Calu3 (cell line): ENCODE measurements around the gene REN. TPM values are rescaled to one million over a fixed set of nuclear protein-coding genes. Genes with fewer than 3 reads are reported as not detected.

Experiments used
- BruUV-seq: library from RNA; stranded (reverse); fragments of 400-500 nt; replicated peaks from 2 replicates; lab custom pipeline; 2021; lab: Mats Ljungman, UMichigan
- CTCF ChIA-PET: fragments of 300-600 bp; sonication (Branson Sonifier 250); formaldehyde crosslinking; loops from one replicate; lab custom pipeline; 2022; ENCODE audit warnings: antibody characterized with exemption; lab: Charles Lee
- DNase-seq: peaks from one replicate; pipeline ENCODE4 v3.0.0; 2022
- H3K27ac Mint-ChIP-seq: one replicate; pipeline ENCODE4 v1.8.0; 2022; ENCODE audit warnings: mixed read lengths; ENCODE audit not compliant: unreplicated experiment
- H3K27me3 Mint-ChIP-seq: one replicate; pipeline ENCODE4 v1.8.0; 2022; ENCODE audit warnings: mixed read lengths; ENCODE audit not compliant: unreplicated experiment
- H3K36me3 Mint-ChIP-seq: one replicate; pipeline ENCODE4 v1.8.0; 2022; ENCODE audit warnings: mild to moderate bottlenecking, moderate library complexity, mixed read lengths; ENCODE audit not compliant: insufficient read depth, unreplicated experiment
- H3K4me1 Mint-ChIP-seq: one replicate; pipeline ENCODE4 v1.8.0; 2022; ENCODE audit warnings: mild to moderate bottlenecking, low read depth, mixed read lengths; ENCODE audit not compliant: unreplicated experiment
- H3K4me3 Mint-ChIP-seq: one replicate; pipeline ENCODE4 v1.8.0; 2022; ENCODE audit warnings: mild to moderate bottlenecking, low read depth, moderate library complexity, mixed read lengths; ENCODE audit not compliant: unreplicated experiment
- H3K9me3 Mint-ChIP-seq: one replicate; pipeline ENCODE4 v1.8.0; 2022; ENCODE audit warnings: low read depth, mixed read lengths; ENCODE audit not compliant: unreplicated experiment
- intact Hi-C: fragments of 100-400 bp; cut with micrococcal nuclease; formaldehyde crosslinking; loops from one replicate; pipeline ENCODE4 v1.10.0; 2022; ENCODE audit not compliant: unreplicated experiment
- total RNA-seq: library from RNA; stranded (reverse); gene quantifications from 2 replicates; pipeline ENCODE4 v1.2.3, GENCODE V29; 2022
- TF ChIP-seq, protein P1 (sequence below): fragments of 200-600 bp; IDR thresholded peaks from one replicate; pipeline ENCODE4 v1.8.0; 2022; ENCODE audit warnings: antibody characterized with exemption; ENCODE audit not compliant: unreplicated experiment

The REN gene
- total RNA-seq, 1 experiment from 2014 or later: not detected

DNA sequence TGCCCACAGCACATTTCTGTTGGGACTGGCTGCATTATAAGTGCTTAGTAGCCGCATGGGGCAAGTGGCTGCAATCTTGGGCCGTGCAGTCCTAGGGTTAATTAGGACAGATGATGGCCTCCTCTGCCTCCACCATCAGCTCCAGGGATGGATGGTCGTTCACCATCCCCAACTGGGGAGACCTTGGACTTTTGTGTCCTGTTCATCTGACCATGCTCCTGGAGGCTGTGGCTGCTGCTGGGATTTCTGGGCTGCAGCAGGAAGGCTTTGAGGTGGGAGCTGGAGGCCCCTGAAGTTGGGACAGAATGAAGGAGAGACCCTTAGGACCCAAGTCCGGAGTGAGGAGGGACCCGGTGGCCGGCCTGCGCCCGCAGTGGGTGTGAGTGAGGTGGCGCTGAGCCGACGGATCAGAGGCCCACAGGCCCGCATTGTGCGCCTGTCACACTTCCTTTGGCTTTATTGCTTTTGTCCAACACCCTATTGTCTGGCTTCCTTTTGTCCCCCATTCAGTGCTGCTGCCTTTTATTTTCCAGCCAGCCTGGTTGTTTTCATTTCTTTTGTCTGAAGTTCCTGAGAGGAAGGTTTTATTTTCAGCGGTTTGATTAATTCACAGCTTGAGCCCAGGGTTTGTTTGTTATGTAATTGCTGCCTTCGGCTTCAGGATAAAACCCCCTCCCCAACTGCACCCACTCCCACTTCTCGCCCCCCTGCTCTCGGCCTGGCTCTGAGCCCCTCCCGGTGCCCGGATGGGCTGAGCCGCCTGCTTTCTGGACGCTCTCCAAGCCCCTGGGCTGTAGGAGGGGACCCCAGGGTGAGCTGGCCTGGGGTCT, 57.6 kb downstream of the REN start:
- no TSS peak for BruUV-seq
- H3K9me3 Mint-ChIP-seq: no peaks in the 10 kb centered on the region
- H3K27ac Mint-ChIP-seq: no peak overlapping the region
- TF ChIP-seq, protein P1, sequence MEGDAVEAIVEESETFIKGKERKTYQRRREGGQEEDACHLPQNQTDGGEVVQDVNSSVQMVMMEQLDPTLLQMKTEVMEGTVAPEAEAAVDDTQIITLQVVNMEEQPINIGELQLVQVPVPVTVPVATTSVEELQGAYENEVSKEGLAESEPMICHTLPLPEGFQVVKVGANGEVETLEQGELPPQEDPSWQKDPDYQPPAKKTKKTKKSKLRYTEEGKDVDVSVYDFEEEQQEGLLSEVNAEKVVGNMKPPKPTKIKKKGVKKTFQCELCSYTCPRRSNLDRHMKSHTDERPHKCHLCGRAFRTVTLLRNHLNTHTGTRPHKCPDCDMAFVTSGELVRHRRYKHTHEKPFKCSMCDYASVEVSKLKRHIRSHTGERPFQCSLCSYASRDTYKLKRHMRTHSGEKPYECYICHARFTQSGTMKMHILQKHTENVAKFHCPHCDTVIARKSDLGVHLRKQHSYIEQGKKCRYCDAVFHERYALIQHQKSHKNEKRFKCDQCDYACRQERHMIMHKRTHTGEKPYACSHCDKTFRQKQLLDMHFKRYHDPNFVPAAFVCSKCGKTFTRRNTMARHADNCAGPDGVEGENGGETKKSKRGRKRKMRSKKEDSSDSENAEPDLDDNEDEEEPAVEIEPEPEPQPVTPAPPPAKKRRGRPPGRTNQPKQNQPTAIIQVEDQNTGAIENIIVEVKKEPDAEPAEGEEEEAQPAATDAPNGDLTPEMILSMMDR: no peak
- peaks cover 37% of the 10 kb centered on the region for H3K4me1 Mint-ChIP-seq
- CTCF ChIA-PET: no interaction called here
- H3K27me3 Mint-ChIP-seq: no peaks in the 10 kb centered on the region
- no peak for DNase-seq
- H3K36me3 Mint-ChIP-seq: peaks cover 13% of the 10 kb centered on the region
- intact Hi-C loops: no loop called here
- no peak overlapping the region for H3K4me3 Mint-ChIP-seq

DNA sequence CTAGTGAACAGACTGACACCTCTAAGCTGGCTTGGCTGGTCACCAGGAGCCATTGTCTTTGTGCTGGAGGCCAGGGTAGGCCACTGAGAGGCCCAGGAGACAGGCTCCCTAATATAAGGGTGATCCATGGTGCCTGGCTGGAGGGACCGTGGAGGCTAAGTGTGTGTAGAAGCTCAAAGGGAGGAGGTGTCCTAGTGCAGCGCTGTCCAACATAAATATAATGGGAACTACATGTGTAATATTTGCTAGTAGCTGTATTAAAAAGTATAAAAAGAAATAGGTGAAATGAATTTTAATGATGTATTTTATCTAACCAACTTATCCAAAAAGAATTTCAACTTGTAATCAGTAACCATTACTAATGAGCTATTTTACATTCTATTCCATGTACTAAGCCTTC, 58.2 kb downstream of the REN start:
- Mint-ChIP-seq H3K27ac (no peak overlapping the region), H3K27me3 (no peaks in the 10 kb centered on the region)
- CTCF ChIA-PET: no interaction called here

DNA sequence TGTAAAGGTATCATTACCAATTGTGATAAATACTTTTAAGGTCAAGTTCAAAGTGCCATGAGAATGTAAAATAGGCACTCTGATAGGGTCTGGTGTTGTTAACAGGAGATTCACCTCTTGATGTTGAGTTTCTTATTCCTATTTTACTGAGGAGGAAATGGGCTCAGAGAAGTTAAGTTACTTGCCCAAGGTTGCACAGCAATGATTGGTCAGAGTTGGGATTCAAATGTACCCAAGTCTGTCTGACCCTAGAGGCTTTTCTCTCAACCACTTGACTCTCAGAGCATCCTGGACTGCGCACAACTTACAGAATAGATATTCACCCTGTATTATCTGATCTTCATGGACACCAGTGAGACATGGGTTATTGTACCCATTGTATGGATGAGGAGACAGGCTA, 59.3 kb downstream of the REN start:
- Mint-ChIP-seq H3K4me1 (peaks cover 43% of the 10 kb centered on the region), H3K4me3 (no peak overlapping the region), H3K27ac (no peak overlapping the region)

More for the DNA sequence above, 58.2 kb downstream of the REN start:
- Mint-ChIP-seq H3K9me3 (no peaks in the 10 kb centered on the region), H3K36me3 (peaks cover 13% of the 10 kb centered on the region), H3K4me3 (no peak overlapping the region), H3K4me1 (peaks cover 40% of the 10 kb centered on the region)
- intact Hi-C loops: no loop called here
- DNase-seq: no peak
- TF ChIP-seq, protein P1: no peak
- no TSS peak for BruUV-seq

DNA sequence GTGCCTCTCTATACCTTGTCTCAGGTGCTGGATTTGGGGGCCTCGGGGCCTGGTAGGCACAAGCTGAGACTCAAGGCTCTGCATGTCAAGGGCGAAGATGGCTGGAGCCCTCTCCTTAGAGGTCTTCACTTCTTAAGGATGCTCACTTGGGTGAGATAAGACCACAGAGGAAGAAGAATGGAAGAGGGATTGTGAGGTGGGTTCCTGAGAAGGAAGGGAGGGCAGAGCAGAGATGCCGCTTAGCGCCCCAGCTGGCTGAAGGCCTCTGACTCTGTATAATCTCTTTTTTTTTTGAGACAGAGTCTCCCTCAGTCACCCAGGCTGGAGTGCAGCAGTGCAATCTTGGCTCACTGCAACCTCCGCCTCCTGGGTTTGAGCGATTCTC, 61.0 kb downstream of the REN start:
- CTCF ChIA-PET: interaction anchor here (0.6 to 1.6 kb wide), 2 partner anchors 24 to 124 kb away, joined by 4 to 7 read pairs; no protein-coding TSS in a partner anchor
- H3K9me3 Mint-ChIP-seq: no peaks in the 10 kb centered on the region
- no TSS peak for BruUV-seq
- no peak for DNase-seq
- peaks cover 53% of the 10 kb centered on the region for H3K4me1 Mint-ChIP-seq
- peaks cover 13% of the 10 kb centered on the region for H3K36me3 Mint-ChIP-seq
- intact Hi-C loops: no loop called here
- peak overlapping the region; percentile 82 for H3K27ac Mint-ChIP-seq
- peak overlapping the region; percentile 47 for H3K4me3 Mint-ChIP-seq
- no peaks in the 10 kb centered on the region for H3K27me3 Mint-ChIP-seq
- TF ChIP-seq, protein P1: no peak

More for the DNA sequence above, 59.3 kb downstream of the REN start:
- Mint-ChIP-seq H3K27me3 (no peaks in the 10 kb centered on the region), H3K36me3 (peaks cover 13% of the 10 kb centered on the region), H3K9me3 (no peaks in the 10 kb centered on the region)
- DNase-seq: no peak
- TF ChIP-seq, protein P1: no peak
- CTCF ChIA-PET: interaction anchor here (0.7 kb wide), 1 partner anchor 667 kb away, joined by 4 read pairs; no protein-coding TSS in a partner anchor
- intact Hi-C loops: no loop called here
- no TSS peak for BruUV-seq

Other genes starting within 250 kb of the REN start
- gene SOX13, start 93.2 kb downstream of the REN start, total RNA-seq: 21.8 and 27.9 TPM in 2 replicates
- gene ETNK2, start 14.3 kb downstream of the REN start, total RNA-seq: 4.0 and 5.0 TPM in 2 replicates
- not detected in 2 replicates for gene KISS1, start 30.2 kb upstream of the REN start, total RNA-seq
- 3.5 and 5.6 TPM in 2 replicates for gene GOLT1A, start 47.7 kb upstream of the REN start, total RNA-seq
- gene PLEKHA6, start 193.6 kb upstream of the REN start, total RNA-seq: 94.9 and 101 TPM in 2 replicates
- 65.2 and 68.8 TPM in 2 replicates for gene PPP1R15B, start 245.5 kb upstream of the REN start, total RNA-seq